ENCODE data around the gene ATXN1.

DNA sequence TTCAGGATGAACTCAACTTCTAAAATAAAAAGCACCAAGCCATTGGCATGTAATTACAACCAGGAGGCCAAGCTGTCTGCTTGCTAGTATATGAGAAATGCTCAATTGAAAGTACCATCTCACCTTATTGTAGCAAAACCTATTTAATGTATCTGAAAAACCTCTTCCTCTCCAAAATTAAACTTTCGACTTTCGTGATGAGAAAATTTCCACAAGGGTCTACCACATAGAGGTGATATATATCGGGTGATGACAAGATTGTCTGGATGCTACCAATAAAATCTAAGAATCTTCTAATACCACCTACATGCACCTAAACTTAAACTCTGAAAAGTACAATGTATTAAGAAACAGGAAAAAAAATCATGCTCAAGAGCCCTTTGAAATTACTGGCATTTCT, 74.2 kb downstream of the ATXN1 start:
- TF ChIP-seq POLR2A (IDR thresholded peaks at IDR 0.05; ENCODE audit: low read length) (no peak), GATA1 (IDR thresholded peaks at IDR 0.05; ENCODE audit: low read depth, low read length) (no peak)
